Peyer's patch (tissue), 4 donors: ENCODE measurements around the gene AGTPBP1.

Experiments used
- CTCF ChIP-seq, 6 experiments: fragments of 450-650 bp in 4 of 6; fragments of 200-600 bp in 2 of 6; sonication (generic) in 1 of 6; IDR thresholded peaks; one replicate each; pipeline ENCODE4 v1.5.1; 2017 to 2019; ENCODE audit warnings: antibody characterized with exemption in 6 of 6, mild to moderate bottlenecking in 3 of 6, moderate library complexity in 1 of 6
- POLR2A ChIP-seq, 2 donors: fragments of 450-650 bp; IDR thresholded peaks; one replicate each; pipeline ENCODE4 v1.5.1; 2017; ENCODE audit warnings: antibody characterized with exemption in 2 of 2, mild to moderate bottlenecking in 2 of 2, moderate library complexity in 2 of 2

- no peak for TF ChIP-seq CTCF (IDR thresholded peaks at IDR 0.05)
- no peak for TF ChIP-seq POLR2A (IDR thresholded peaks at IDR 0.05)
These were observed 213.1 kb downstream of the AGTPBP1 start for GRCh38 chr9:85528607-85529006.
